Sigmoid colon (tissue), 4 donors: Measurements from ENCODE around the gene PGLYRP1.

Experiments used
- EP300 ChIP-seq, 4 donors: sonication (generic); formaldehyde crosslinking; IDR thresholded peaks; one replicate each; pipeline ENCODE4 v1.6.1; 2017; ENCODE audit warnings: antibody characterized with exemption in 4 of 4
- POLR2A ChIP-seq, 2 donors: fragments of 450-650 bp; IDR thresholded peaks; one replicate each; pipeline ENCODE4 v1.6.1; 2016; ENCODE audit warnings: antibody characterized with exemption in 2 of 2, mild to moderate bottlenecking in 2 of 2, moderate library complexity in 2 of 2
- TF ChIP-seq, protein P1 (sequence below), 4 experiments: fragments of 450-650 bp in 3 of 4; fragments of 200-600 bp in 1 of 4; IDR thresholded peaks; one replicate each; pipeline ENCODE4 v1.5.1; 2016 to 2019; ENCODE audit warnings: antibody characterized with exemption in 4 of 4, mild to moderate bottlenecking in 3 of 4, moderate library complexity in 2 of 4

DNA sequence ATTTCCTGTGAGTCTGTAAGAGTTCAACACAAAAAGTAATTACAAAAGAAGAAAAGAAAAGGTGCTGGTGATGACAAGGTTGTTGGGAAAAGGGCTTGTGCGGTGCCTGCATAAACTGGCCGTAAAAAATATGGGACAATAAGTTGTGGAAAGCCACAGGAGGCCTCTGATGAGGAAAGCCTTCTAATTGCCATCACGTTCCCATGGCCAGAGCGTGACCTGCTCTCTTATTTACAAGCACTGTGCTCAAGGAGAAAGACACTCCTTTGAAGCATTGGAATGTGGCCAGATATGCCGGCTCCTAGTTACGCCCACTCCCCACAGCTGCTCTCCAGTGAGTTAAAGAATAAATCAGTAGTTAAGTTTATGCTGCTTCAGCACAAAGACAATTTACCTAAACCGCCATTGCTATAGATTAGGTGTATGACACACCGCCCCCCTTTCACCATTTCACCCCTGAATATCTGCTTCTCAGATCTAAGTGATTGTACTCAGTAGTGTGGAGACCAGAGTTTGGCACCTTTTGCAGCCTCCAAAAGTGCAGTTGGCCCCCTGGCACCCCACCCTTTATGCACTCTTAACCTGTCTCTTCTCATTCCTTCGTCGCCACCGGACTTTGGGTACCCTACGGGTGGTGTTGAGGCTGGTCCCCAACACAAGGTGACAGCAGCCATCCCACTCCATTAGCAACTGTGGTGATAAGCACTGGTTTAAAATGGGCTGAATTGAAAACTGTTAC lies 8.1 kb upstream of the PGLYRP1 start:
- TF ChIP-seq, protein P1, sequence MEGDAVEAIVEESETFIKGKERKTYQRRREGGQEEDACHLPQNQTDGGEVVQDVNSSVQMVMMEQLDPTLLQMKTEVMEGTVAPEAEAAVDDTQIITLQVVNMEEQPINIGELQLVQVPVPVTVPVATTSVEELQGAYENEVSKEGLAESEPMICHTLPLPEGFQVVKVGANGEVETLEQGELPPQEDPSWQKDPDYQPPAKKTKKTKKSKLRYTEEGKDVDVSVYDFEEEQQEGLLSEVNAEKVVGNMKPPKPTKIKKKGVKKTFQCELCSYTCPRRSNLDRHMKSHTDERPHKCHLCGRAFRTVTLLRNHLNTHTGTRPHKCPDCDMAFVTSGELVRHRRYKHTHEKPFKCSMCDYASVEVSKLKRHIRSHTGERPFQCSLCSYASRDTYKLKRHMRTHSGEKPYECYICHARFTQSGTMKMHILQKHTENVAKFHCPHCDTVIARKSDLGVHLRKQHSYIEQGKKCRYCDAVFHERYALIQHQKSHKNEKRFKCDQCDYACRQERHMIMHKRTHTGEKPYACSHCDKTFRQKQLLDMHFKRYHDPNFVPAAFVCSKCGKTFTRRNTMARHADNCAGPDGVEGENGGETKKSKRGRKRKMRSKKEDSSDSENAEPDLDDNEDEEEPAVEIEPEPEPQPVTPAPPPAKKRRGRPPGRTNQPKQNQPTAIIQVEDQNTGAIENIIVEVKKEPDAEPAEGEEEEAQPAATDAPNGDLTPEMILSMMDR (IDR thresholded peaks at IDR 0.05): no peak
- no peak for TF ChIP-seq EP300 (IDR thresholded peaks at IDR 0.05)
- no peak for TF ChIP-seq POLR2A (IDR thresholded peaks at IDR 0.05)
